Inferior parietal cortex (tissue), 1 donor: ENCODE measurements around the gene TMPRSS9.

ENCODE experiments used
- DNase-seq: peaks from one replicate; pipeline ENCODE4 v3.0.0-alpha.2; 2016; ENCODE audit errors: extremely low spot score

Gene TMPRSS9

DNA sequence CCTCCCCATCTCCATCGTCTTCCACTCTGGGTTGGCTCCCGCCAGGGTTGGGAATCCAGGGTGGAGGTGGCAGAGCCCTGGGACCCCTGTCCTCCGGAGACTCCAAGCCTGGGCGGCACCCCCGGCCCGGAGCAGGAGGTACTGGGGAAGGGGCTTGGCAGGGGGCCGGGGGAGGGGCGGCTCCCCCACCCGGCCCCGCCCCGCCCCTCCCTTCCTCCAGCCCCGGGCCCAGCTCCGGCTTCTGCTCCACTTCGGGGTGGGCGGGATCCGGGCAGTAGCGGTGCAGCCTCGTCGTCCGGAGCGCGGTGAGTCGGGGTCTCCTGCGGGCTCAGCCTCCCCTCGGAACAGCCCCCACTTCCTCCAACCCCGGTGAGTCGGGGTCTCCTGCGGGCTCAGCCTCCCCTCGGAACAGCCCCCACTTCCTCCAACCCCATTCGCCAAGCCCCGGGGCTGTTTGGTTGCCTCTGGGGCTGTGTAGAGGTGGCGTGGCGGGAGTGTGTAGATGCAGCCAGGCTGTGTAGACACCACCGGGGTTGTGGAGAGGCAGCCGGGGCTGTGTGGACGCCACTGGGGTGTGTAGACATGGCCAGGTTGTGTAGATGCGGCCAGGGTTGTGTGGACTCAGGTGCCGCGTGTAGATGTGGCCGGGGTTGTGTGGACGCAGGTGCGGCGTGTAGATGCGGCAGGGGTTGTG, at the start of gene TMPRSS9:
Gene TMPRSS9 (plus strand): TSS at position 274 of the 694 bp plus-strand sequence. CDS start 29,521 bp downstream, outside the sequence.
- no peak for DNase-seq

- DNase-seq, result no peak
Measured at GRCh38 chr19:2311093-2311492, 49.0 kb upstream of the TMPRSS9 start.

DNA sequence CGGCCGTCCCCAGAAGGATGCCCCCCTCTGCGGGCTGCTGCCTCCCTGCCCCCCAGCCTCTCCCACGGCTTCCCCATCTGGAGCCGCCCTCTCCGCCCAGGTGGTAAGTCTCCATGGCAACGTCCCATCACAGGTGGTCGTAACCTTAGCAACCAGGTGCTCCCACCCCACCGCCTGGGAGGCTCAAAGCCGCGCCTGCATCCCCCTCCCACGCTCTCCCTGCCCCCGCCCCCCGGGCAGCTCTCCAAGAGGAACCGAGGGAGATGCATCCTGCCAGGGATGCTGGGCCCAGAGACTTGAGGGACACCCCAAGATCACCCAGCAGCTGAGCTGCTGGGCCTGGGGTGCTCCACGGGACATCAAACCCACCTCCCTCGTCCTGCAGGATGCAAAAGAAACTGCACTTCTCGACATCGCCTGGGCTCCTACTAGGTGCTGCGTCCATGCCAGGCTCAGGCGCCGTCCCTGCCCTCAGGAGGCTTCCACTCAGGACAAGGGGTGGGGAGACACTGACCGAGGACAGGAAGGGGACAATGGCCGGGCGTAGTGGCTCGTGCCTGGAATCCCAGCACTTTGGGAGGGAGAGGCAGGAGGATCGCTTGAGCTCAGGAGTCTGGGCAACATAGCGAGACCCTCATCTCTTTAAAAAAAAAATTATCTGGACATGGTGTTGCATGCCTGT, 47.1 kb upstream of the TMPRSS9 start:
- DNase-seq, result no peak

DNA sequence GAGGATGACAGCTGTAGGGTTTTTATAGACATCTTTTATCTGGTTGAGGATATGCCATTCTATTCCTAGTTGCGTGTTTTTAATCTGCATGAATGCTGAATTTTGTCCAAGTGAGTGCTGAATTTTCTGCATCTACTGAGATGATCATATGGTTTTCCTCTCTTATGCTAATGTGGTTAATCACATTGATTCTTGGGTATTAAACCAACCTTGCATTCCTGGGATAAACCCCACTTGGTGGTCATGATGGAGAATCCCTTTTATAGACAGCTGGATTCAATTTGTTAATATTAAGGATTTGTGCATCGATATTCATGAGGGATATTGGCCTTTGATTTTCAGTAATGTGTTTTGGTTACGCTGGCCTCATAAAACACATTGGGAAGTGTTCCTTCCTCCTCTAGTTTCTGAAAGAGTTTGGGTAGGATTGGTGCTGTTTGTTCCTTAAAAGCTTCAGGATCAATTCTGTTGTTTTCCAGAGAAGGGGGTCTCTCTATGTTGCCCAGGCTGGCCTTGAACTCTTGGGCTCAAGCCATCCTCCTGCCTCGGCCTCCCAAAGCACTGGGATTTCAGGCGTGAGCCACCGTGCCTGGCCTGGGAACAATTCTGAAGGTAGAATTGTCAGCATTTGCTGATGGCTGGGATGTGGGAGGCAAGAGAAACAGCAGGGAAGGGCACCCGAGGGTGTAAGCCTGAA, 44.8 kb upstream of the TMPRSS9 start:
- DNase-seq, result no peak

DNA sequence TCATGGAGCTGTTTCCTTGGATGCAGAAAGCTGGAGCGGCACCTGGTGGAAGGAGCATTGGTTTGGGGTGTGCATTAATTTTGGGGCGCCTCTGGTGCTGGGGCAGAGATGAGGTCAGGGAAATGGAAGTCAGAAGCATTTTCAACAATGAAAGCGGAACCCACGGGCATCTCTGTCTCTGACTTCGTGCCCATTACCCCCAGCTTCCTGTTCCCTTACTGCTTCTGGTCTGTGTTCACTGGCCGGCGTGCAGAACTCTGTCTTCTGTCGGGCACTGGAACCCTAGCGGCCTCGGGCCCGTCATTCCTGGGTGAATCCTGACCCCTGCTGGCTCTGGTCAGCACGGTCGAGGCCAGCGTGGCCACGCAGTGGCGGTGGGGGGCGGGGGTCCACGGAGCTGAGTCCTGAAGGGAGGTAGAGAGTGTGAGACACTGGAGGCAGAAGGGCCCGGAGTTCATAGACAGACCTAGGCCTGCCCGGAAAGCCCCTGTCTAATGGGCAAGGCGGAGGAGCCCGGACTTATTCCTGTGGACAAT, 44.2 kb upstream of the TMPRSS9 start:
- DNase-seq, result peak; percentile 62

DNA sequence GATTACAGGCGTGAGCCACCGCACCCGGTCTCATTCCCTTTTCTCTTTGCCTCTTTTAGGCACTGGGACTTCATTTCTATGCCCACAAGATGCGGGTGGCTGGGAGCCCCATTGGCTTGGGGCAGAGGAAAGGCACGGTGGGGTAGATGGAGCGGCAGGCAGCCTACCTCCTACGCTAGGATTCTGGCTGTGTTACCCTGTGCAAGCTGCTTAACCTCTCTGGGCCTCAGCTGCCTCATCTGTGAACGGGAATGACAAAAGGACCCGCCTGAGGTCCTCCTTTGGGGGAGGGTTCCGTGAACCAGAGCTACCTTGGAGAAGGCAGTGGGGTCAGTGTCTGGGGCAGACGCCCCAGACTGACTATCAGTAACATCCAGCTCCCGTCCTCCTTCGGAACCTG, 42.8 kb upstream of the TMPRSS9 start:
- no peak for DNase-seq

DNA sequence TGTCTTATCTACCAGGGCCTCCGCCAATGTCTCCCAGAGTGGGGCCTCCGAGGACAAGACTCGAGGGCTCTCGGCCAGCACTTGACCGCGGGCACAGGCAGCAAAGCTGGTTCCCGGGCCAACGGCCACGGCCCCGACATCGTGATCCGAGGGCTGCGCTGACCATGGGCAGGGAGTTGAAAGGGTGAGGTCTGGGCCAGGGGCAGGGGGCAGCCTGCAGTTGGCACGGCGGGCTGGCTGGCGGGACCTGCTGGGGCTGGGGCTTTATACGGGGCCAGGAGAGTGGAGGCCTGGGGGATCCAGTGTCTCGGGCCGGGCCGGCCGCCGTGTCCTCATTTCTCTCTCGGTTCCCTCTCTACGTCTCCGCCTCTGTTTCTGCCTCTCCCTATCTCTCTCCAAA, 42.3 kb upstream of the TMPRSS9 start:
- no peak for DNase-seq

DNA sequence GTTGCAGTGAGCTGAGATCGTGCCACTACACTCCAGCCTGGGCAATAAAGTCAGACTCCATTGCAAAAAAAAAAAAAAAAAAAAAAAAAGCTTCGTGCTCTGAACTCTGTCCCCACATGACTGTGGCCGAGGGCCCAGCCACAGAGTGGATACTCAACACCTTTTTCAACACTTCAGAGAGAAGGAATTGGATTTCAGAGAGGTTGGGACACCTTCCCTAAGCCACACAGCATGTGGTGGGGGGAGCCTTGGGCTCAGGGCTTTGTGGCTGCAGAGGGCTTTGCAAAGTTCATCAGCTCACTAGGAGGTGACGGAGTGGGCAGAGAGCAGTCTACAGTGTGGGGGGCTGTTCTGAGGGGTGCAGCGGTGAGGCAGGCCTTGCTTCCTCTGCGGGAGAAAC, 41.1 kb upstream of the TMPRSS9 start:
- DNase-seq, result no peak

DNA sequence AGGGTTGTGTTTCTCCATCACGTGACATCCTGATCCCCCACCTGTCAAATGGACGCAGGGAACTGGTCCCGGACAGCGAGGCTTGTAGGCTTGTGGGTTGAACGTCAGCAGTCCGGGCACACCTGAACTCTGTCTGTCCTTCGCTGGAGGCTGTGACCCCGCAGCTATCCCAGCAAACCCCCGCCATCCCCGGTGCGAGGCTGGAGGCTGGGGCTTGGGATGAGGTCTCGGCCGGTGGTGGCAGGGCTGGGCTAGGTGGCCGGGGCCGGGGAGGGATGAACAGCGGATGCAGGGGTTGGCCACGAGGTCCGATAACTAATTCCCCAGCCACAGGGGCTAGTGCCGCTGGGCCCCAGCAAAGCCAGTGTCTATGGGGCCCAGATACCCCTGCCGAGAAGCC, 40.5 kb upstream of the TMPRSS9 start:
- DNase-seq, result no peak

DNA sequence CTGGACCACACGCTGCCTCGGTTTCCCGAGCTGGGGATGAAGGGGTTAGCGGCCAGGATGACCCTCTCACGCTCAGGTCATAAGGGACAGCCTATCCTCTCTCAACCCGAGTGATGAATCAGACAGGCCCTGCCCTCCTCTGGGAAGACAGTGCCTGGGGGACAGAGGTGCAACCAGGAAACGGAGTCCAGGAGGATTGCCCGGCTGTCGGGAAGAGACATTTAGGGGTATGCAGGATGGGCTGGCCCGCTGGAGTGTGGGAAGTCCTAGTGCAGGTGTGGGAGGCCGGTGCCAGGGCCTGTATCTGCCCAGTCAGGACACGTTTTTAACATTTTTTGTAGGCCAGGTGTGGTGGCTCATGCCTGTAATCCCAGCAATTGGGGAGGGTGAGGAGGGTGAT, 40.0 kb upstream of the TMPRSS9 start:
- DNase-seq, result no peak

- no peak for DNase-seq
Measured at GRCh38 chr19:2320939-2321338, 39.1 kb upstream of the TMPRSS9 start.

- no peak for DNase-seq
Measured at GRCh38 chr19:2321565-2322283, 38.3 kb upstream of the TMPRSS9 start.

DNA sequence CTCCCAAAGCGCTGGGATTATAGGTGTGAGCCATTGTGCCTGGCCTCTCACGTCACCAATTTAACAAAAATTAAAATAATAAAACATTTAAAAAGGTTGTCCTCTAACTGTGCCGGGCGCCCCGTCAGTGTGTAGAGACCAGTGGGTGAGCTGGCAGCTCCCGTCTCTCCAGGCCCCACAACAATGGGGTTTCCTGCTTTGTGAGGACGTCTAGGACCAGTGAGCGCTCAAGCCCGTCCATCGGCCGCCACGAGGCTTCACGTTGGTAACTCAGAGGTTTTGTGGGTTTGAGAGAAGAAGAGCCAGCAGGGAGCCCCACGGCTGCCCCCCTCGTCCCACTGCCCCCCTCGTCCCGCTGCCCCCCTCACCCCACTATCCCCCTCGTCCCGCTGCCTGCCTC, 36.4 kb upstream of the TMPRSS9 start:
- DNase-seq, result no peak

DNA sequence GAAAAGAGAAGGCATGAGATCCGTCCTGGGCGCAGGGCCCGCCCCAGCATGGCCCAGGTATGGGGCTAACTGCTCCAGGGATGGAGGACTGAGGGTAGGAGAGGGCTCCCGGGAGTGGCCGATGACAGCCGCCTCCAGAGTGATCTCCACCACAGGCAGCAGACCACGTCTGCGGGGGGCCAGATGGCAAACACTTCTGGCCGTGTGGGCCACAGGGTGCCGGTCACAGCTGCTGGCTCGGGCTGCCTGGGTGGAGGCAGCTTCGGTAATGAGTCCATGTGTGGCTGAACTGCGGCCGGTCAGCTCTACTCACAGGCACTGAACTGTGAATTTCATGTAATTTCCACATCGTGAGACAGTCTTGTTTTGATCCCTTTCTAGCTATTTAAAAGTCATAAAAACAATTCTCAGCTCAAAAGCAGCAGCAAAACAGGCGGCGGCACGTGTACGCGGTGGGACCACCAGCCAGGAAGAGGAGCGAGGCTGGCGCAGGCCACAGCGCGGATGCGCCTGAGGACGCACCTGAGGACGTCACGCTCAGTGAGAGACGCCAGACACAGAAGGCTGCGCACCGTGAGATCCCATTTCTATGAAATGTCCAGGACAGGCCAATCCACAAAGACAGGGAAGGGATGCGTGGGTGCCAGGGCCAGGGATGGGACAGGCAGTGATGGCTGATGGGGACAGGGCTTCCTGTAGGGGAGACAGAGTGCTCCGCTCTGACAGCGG, 35.7 kb upstream of the TMPRSS9 start:
- no peak for DNase-seq

DNA sequence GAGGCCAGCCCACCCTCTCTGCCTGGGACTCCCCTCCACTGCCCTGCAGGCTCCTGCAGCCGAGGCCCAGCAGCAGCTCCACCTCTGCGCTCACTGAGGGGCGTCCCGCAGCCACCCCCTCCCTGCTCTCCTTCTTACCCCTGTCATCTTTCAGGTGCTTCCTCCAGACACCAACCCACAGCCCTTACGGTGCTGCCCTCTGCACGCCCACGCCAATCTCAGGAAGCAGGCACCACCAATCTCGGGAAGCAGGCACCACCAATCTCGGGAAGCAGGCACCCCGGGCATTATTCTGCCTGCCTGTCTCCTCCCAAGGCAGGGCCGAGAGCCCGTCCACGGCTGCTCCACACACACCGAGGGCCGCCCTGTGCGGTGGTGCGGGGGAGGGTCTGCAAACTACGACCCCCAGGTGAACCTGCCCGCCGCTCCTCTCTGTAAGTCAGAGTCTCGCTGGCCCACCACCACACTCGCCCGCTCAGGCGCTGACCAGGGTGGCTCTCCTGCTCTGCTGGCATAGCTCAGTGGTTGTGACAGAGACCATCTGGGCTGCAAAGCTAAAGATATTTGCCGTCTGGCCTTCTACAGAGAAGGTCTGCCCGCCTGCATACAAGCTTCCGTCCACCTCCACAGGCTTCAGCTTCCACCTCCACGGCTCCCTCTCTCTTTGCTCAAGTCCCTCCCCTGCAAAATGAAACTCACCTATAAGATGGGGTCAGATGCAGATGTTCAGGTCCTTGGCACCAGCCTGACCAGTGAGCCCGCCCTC, 34.6 kb upstream of the TMPRSS9 start:
- DNase-seq, result no peak

GRCh38 chr19:2326699-2327360, 33.2 kb upstream of the TMPRSS9 start:
- no peak for DNase-seq

- DNase-seq, result no peak
Measured at GRCh38 chr19:2327773-2328400, 32.2 kb upstream of the TMPRSS9 start.

DNA sequence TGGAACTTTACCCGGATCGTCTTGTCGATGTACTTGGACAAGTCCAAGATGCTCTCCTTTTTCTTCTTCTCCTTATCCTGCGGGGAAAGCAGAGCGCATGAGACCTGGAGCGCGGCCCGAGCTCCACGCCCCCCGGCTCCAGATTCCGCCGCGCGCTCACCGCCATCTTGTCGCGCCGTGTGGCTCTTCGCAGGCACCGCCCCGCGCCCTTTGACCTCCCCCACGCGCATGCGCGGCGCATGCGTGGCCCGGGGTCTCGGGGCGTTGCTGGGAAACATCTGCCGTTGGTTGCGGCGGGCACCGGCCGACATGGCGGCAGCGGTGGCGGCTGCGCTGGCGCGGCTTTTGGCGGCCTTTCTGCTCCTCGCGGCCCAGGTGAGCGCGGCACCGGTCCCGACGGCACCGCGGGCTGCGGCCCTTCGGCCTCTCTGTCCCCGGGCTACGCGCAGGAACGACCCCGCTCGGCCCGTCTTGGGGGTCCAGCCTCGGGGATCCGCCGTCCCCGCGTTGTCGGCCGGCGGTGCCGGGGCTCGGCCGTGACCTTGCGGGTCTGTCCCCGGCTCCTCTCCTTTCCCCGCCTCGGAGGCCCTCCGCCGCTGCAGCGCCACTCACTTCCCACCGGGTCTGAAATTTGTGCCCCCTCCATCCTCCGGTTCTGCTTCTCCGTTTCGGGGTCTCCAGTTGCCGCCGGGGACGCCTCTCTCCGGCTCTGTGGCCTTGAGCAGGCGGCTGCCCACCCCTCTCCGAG, 31.5 kb upstream of the TMPRSS9 start, which contains the start of the genes LSM7 and SPPL2B:
Gene LSM7 (minus strand): TSS at position 186 of the 748 bp plus-strand sequence. CDS start 20 bp downstream, at position 166.
Gene SPPL2B (plus strand): TSS at position 284 of the 748 bp plus-strand sequence. CDS start 26 bp downstream, at position 310.
- DNase-seq, result peak; percentile 96

GRCh38 chr19:2329149-2329478, 31.0 kb upstream of the TMPRSS9 start:
- no peak for DNase-seq
